ENCODE measurements around the gene SFT2D3. TPM values are rescaled to one million over a fixed set of nuclear protein-coding genes. Genes with fewer than 3 reads are reported as not detected.

The SFT2D3 gene
- total and polyA plus RNA-seq, 9 of the 15 experiments (the other 6 are each of a cell fraction or from before 2014, with no cell fraction given), result 7.5 to 9.9 (median 8.9) TPM; not detected in 2

DNA sequence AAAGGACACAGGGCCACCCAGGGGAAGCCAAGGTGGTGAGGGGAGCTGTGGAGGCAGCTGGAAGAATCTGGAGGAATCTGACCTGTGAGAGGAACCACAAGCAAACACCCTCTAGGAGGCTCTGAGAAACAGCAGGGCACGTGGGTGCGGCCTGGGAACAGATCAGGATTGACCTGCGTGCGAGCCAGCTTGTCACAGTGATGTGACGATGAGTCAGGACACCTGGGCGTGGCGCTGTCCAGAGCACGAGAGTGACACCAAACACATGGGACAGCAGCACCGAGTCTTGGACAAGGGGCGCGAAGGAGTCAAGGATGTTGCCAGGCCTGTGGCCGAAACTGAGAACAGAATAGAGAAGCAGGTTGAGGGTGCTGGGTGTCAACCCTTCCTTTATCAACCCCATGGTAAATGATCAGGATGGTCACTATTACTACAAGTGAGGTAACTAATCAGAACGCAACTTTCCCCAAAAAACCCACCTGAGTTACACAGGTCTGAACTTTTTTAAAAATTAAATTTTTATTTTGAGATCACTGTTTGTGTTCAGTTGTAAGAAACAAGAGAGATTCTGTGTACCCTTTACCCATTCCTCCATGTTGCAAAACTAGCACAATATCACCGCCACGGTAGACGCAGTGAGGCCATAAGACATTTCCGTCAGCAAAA, 637 bp upstream of the SFT2D3 start (continued):
- no peak; the same call in 1 of the 2 replicates for TF ChIP-seq SMAD3 (CRISPR knock-in tag; conservative IDR thresholded peaks at IDR 0.05)
- TF ChIP-seq THAP12 (CRISPR knock-in tag; IDR thresholded peaks at IDR 0.05), result no peak
- TF ChIP-seq CBFA2T2 (conservative IDR thresholded peaks at IDR 0.05), result peak; percentile 19; the same call in 1 of the 2 replicates
- peak; percentile 53; the same call in 1 of the 2 replicates for TF ChIP-seq ETS1 (conservative IDR thresholded peaks at IDR 0.05; ENCODE audit: control insufficient read depth, low read depth, low read length)
- TF ChIP-seq HINFP (tag; conservative IDR thresholded peaks at IDR 0.05; ENCODE audit: low read depth), result 0 out of 2 replicates have a peak, but pooled peaks have one; percentile 41
- no peak; the same call in 1 of the 2 replicates for TF ChIP-seq SMAD4 (CRISPR knock-in tag; conservative IDR thresholded peaks at IDR 0.05)
- no peak for TF ChIP-seq ZBTB17 (CRISPR knock-in tag; IDR thresholded peaks at IDR 0.05)
- TF ChIP-seq ZNF518B (CRISPR knock-in tag; IDR thresholded peaks at IDR 0.05), result no peak
- peak; percentile 35 for TF ChIP-seq EP300 (IDR thresholded peaks at IDR 0.05; ENCODE audit: low read length)
- peak; percentile 97 for TF ChIP-seq MYC (IDR thresholded peaks at IDR 0.05; ENCODE audit: low read depth, low read length)
- no peak for TF ChIP-seq MYC (CRISPR knock-in tag; IDR thresholded peaks at IDR 0.05; ENCODE audit: borderline replicate concordance, low read depth)
- TF ChIP-seq, protein P1, sequence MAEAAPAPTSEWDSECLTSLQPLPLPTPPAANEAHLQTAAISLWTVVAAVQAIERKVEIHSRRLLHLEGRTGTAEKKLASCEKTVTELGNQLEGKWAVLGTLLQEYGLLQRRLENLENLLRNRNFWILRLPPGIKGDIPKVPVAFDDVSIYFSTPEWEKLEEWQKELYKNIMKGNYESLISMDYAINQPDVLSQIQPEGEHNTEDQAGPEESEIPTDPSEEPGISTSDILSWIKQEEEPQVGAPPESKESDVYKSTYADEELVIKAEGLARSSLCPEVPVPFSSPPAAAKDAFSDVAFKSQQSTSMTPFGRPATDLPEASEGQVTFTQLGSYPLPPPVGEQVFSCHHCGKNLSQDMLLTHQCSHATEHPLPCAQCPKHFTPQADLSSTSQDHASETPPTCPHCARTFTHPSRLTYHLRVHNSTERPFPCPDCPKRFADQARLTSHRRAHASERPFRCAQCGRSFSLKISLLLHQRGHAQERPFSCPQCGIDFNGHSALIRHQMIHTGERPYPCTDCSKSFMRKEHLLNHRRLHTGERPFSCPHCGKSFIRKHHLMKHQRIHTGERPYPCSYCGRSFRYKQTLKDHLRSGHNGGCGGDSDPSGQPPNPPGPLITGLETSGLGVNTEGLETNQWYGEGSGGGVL (CRISPR knock-in tag; IDR thresholded peaks at IDR 0.05), result no peak
- no peak for TF ChIP-seq CCNT2 (IDR thresholded peaks at IDR 0.05; ENCODE audit: borderline replicate concordance, extremely low read depth, insufficient read length, low read depth, low read length)
- no peak for TF ChIP-seq SLC30A9 (CRISPR knock-in tag; IDR thresholded peaks at IDR 0.05)
- no peak for TF ChIP-seq PRMT5 (CRISPR knock-in tag; IDR thresholded peaks at IDR 0.05)
- TF ChIP-seq ZKSCAN8 (CRISPR knock-in tag; IDR thresholded peaks at IDR 0.05), result no peak

All from K562 (cell line).